GM19239 (cell line): ENCODE measurements around the gene MAD1L1.

Experiments used
- DNase-seq: peaks from one replicate; pipeline ENCODE4 v3.0.0; 2011; ENCODE audit warnings: low spot score; ENCODE audit not compliant: insufficient read length
- FAIRE-seq: peaks from 2 replicates; lab custom pipeline; 2011; peaks lifted over from hg19 to GRCh38; lab: Jason Lieb, UNC

MAD1L1 gene

GRCh38 chr7:2099048-2099957, 133.4 kb downstream of the MAD1L1 start:
- DNase-seq (peak; percentile 51), FAIRE-seq (no peak)

- no peak for DNase-seq
- no peak for FAIRE-seq
These were observed 134.2 kb downstream of the MAD1L1 start for GRCh38 chr7:2098496-2098895.

- FAIRE-seq = no peak
- no peak for DNase-seq
These were observed 134.7 kb downstream of the MAD1L1 start for GRCh38 chr7:2098056-2098455.

- FAIRE-seq (no peak), DNase-seq (no peak)
These were observed 135.3 kb downstream of the MAD1L1 start for GRCh38 chr7:2097492-2097891.

GRCh38 chr7:2096692-2097387, 135.9 kb downstream of the MAD1L1 start:
- no peak for DNase-seq
- FAIRE-seq = no peak

- FAIRE-seq (no peak), DNase-seq (no peak)
These were observed 137.3 kb downstream of the MAD1L1 start for GRCh38 chr7:2095436-2095835.

- no peak for FAIRE-seq
- DNase-seq = no peak
These were observed 138.2 kb downstream of the MAD1L1 start for GRCh38 chr7:2094454-2095045.

- FAIRE-seq = no peak
- DNase-seq = no peak
These were observed 138.9 kb downstream of the MAD1L1 start for GRCh38 chr7:2093843-2094220.

GRCh38 chr7:2093215-2093842, 139.4 kb downstream of the MAD1L1 start:
- DNase-seq (no peak), FAIRE-seq (no peak)

- FAIRE-seq = no peak
These were observed 140.5 kb downstream of the MAD1L1 start for GRCh38 chr7:2092279-2092678.

GRCh38 chr7:2090526-2091520, 141.9 kb downstream of the MAD1L1 start:
- FAIRE-seq (no peak), DNase-seq (no peak)

More at GRCh38 chr7:2092279-2092678, 140.5 kb downstream of the MAD1L1 start:
- no peak for DNase-seq

- DNase-seq = no peak
These were observed 143.9 kb downstream of the MAD1L1 start for GRCh38 chr7:2088801-2089200.

GRCh38 chr7:2087744-2088143, 145.0 kb downstream of the MAD1L1 start:
- no peak for DNase-seq
- no peak for FAIRE-seq

More at GRCh38 chr7:2088801-2089200, 143.9 kb downstream of the MAD1L1 start:
- no peak for FAIRE-seq

- no peak for DNase-seq
These were observed 146.5 kb downstream of the MAD1L1 start for GRCh38 chr7:2086229-2086628.

GRCh38 chr7:2085804-2086203, 146.9 kb downstream of the MAD1L1 start:
- DNase-seq = no peak
- no peak for FAIRE-seq

More at GRCh38 chr7:2086229-2086628, 146.5 kb downstream of the MAD1L1 start:
- no peak for FAIRE-seq

GRCh38 chr7:2084781-2085505, 147.8 kb downstream of the MAD1L1 start:
- FAIRE-seq (no peak), DNase-seq (no peak)

GRCh38 chr7:2084331-2084730, 148.4 kb downstream of the MAD1L1 start:
- no peak for FAIRE-seq
- DNase-seq = no peak

GRCh38 chr7:2083362-2083761, 149.4 kb downstream of the MAD1L1 start:
- FAIRE-seq (no peak), DNase-seq (no peak)
